ENCODE data around the gene DPH1. TPM values are rescaled to one million over a fixed set of nuclear protein-coding genes. Genes with fewer than 3 reads are reported as not detected.

The DPH1 gene
- total RNA-seq, 1 donor from 2014 or later, result 38.0 TPM

DNA sequence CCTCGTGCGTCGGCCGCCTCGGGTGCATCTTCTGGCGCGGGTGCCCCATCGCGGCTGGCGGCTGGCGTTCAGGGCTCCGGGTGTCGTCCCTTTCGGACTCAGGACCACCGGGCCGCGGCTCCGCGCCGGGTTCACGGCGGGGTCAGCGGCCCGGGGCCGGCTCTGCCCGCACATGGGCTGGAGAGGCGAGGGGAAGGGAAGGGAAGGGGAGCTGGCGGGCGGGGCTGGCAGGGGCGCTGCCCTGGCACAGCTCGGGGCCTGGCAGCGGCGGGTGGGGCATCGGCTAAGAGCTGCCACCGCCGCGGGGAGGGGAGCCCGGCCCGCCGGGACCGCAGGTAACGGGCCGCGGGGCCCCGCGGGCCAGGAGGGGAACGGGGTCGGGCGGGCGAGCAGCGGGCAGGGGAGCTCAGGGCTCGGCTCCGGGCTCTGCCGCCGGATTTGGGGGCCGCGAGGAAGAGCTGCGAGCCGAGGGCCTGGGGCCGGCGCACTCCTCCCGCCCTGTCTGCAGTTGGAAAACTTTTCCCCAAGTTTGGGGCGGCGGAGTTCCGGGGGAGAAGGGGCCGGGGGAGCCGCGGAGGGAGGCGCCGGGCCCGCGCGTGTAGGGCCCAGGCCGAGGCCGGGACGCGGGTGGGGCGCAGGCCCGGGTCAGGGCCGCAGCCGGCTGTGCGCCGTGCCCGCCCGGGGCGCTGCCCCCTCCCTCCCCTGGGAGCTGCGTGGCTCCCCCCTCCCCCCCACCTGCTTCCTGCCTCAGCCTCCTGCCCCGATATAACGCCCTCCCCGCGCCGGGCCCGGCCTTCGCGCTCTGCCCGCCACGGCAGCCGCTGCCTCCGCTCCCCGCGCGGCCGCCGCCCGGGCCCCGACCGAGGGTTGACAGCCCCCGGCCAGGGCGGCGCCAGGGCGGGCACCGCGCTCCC is 25.6 kb downstream of the DPH1 start:
- peaks cover 18% of the 10 kb centered on the region for H3K36me3 ChIP-seq
- peak overlapping the region; percentile 67 for H3K4me3 ChIP-seq
- peak overlapping the region; percentile 87 for H3K27ac ChIP-seq
- peaks cover 39% of the 10 kb centered on the region for H3K27me3 ChIP-seq (ENCODE audit: low read depth)
- H3K4me1 ChIP-seq, result peaks cover 67% of the 10 kb centered on the region
- ATAC-seq, result peak in 1 of 2 donors; percentile 2
- DNase-seq, result no peak
- TF ChIP-seq, protein P1, sequence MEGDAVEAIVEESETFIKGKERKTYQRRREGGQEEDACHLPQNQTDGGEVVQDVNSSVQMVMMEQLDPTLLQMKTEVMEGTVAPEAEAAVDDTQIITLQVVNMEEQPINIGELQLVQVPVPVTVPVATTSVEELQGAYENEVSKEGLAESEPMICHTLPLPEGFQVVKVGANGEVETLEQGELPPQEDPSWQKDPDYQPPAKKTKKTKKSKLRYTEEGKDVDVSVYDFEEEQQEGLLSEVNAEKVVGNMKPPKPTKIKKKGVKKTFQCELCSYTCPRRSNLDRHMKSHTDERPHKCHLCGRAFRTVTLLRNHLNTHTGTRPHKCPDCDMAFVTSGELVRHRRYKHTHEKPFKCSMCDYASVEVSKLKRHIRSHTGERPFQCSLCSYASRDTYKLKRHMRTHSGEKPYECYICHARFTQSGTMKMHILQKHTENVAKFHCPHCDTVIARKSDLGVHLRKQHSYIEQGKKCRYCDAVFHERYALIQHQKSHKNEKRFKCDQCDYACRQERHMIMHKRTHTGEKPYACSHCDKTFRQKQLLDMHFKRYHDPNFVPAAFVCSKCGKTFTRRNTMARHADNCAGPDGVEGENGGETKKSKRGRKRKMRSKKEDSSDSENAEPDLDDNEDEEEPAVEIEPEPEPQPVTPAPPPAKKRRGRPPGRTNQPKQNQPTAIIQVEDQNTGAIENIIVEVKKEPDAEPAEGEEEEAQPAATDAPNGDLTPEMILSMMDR (IDR thresholded peaks at IDR 0.05), result no peak
- intact Hi-C loops (cut with DNase I), result loop anchor here (5.0 kb wide), 1 partner anchor 187 kb away; no protein-coding TSS in a partner anchor
- H3K9me3 ChIP-seq, result no peaks in the 10 kb centered on the region

GRCh38 chr17:2056206-2057174 is 26.5 kb downstream of the DPH1 start:
- peak overlapping the region; percentile 87 for H3K27ac ChIP-seq
- peaks cover 68% of the 10 kb centered on the region for H3K4me1 ChIP-seq
- TF ChIP-seq, protein P1 (IDR thresholded peaks at IDR 0.05), result no peak
- peaks cover 30% of the 10 kb centered on the region for H3K27me3 ChIP-seq (ENCODE audit: low read depth)
- intact Hi-C loops (cut with DNase I), result loop anchor here (5.0 kb wide), 1 partner anchor 186 kb away; no protein-coding TSS in a partner anchor
- peak overlapping the region; percentile 67 for H3K4me3 ChIP-seq
- ATAC-seq (no peak), DNase-seq (peak; percentile 60)
- peaks cover 27% of the 10 kb centered on the region for H3K36me3 ChIP-seq
- H3K9me3 ChIP-seq, result no peaks in the 10 kb centered on the region

- Histone ChIP-seq H3K4me3 (peak overlapping the region; percentile 67), H3K9me3 (no peaks in the 10 kb centered on the region), H3K27ac (peak overlapping the region; percentile 87), H3K36me3 (peaks cover 29% of the 10 kb centered on the region), H3K4me1 (peaks cover 76% of the 10 kb centered on the region), H3K27me3 (ENCODE audit: low read depth) (peaks cover 29% of the 10 kb centered on the region)
- TF ChIP-seq, protein P1 (IDR thresholded peaks at IDR 0.05), result no peak
- ATAC-seq, result no peak
- DNase-seq, result no peak
- intact Hi-C loops (cut with DNase I), result loop anchor here (5.0 kb wide), 1 partner anchor 185 kb away; no protein-coding TSS in a partner anchor
These were observed 27.3 kb downstream of the DPH1 start for GRCh38 chr17:2057175-2057759.

- intact Hi-C loops (cut with DNase I), result loop anchor here (5.0 kb wide), 1 partner anchor 184 kb away; no protein-coding TSS in a partner anchor
- H3K27me3 ChIP-seq (ENCODE audit: low read depth), result peaks cover 29% of the 10 kb centered on the region
- peak overlapping the region; percentile 87 for H3K27ac ChIP-seq
- H3K9me3 ChIP-seq, result no peaks in the 10 kb centered on the region
- peaks cover 29% of the 10 kb centered on the region for H3K36me3 ChIP-seq
- DNase-seq, result no peak
- TF ChIP-seq, protein P1 (IDR thresholded peaks at IDR 0.05), result no peak
- H3K4me3 ChIP-seq, result peak overlapping the region; percentile 44
- H3K4me1 ChIP-seq, result peaks cover 83% of the 10 kb centered on the region
- ATAC-seq, result no peak
These were observed 28.0 kb downstream of the DPH1 start for GRCh38 chr17:2057760-2058585.
